GM12878 (cell line): ENCODE data around the gene PARN. TPM values are rescaled to one million over a fixed set of nuclear protein-coding genes. Genes with fewer than 3 reads are reported as not detected.

ENCODE experiments used
- ATF7 ChIP-seq: fragments of 450-650 bp; IDR thresholded peaks from 2 replicates; pipeline ENCODE4 v1.6.1; 2016; ENCODE audit warnings: low read depth, mild to moderate bottlenecking
- CBX5 ChIP-seq: sonication (generic); IDR thresholded peaks from 2 replicates; pipeline ENCODE4 v1.6.1; 2016; ENCODE audit warnings: low read depth, moderate library complexity, mild to moderate bottlenecking, inconsistent platforms
- E2F4 ChIP-seq: IDR thresholded peaks from 2 replicates; pipeline ENCODE4 v1.6.1; 2012; ENCODE audit warnings: low read depth, low read length, improper control_type of control experiment
- EED ChIP-seq: sonication (generic); IDR thresholded peaks from 2 replicates; pipeline ENCODE4 v1.6.1; 2016; ENCODE audit warnings: antibody characterized with exemption, low read depth
- EP300 ChIP-seq, 2 experiments: fragments of 150-350 bp in 1 of 2; IDR thresholded peaks; 2 replicates each; pipeline ENCODE4 v1.6.1; 2011 to 2012; ENCODE audit warnings: low read depth in 2 of 2, low read length in 2 of 2, borderline replicate concordance in 1 of 2, improper control_type of control experiment in 1 of 2, inconsistent platforms in 1 of 2; ENCODE audit not compliant: control insufficient read depth in 1 of 2
- ETV6 ChIP-seq, 2 experiments: fragments of 450-650 bp in 1 of 2; IDR thresholded peaks in 1 of 2; conservative IDR thresholded peaks in 1 of 2; 2 replicates each; pipeline ENCODE4 v1.6.1; 2014; ENCODE audit warnings: antibody characterized with exemption in 1 of 2, borderline replicate concordance in 1 of 2, low read depth in 1 of 2, mild to moderate bottlenecking in 1 of 2, moderate library complexity in 1 of 2
- FOXK2 ChIP-seq: fragments of 450-650 bp; IDR thresholded peaks from 2 replicates; pipeline ENCODE4 v1.6.1; 2017; ENCODE audit warnings: mild to moderate bottlenecking, moderate library complexity
- MAX ChIP-seq: IDR thresholded peaks from 2 replicates; pipeline ENCODE4 v1.6.1; 2012; ENCODE audit warnings: low read depth, low read length, improper control_type of control experiment
- MXI1 ChIP-seq: fragments of 150-350 bp; IDR thresholded peaks from 2 replicates; pipeline ENCODE4 v1.6.1; 2011; ENCODE audit warnings: low read depth, mild to moderate bottlenecking, inconsistent platforms, low read length, improper control_type of control experiment
- PKNOX1 ChIP-seq: fragments of 450-650 bp; IDR thresholded peaks from 2 replicates; pipeline ENCODE4 v1.6.1; 2016; ENCODE audit warnings: mild to moderate bottlenecking
- POLR2A ChIP-seq: IDR thresholded peaks from 2 replicates; pipeline ENCODE4 v1.6.1; 2011; ENCODE audit warnings: low read depth, mild to moderate bottlenecking, low read length
- TARDBP ChIP-seq: IDR thresholded peaks from 2 replicates; pipeline ENCODE4 v1.6.1; 2016; ENCODE audit warnings: borderline replicate concordance
- TCF3 ChIP-seq: IDR thresholded peaks from 2 replicates; pipeline ENCODE4 v1.6.1; 2012; ENCODE audit warnings: low read depth, mild to moderate bottlenecking, low read length, borderline replicate concordance; ENCODE audit not compliant: insufficient read depth
- ZBTB11 ChIP-seq: fragments of 450-650 bp; formaldehyde crosslinking; IDR thresholded peaks from 2 replicates; pipeline ENCODE4 v1.5.0; 2022; ENCODE audit warnings: mild to moderate bottlenecking, missing genetic modification characterization
- ZNF687 ChIP-seq: fragments of 450-650 bp; IDR thresholded peaks from 2 replicates; pipeline ENCODE4 v1.6.1; 2017; ENCODE audit warnings: mild to moderate bottlenecking, moderate library complexity
- polyA plus RNA-seq, 11 experiments: library from polyadenylated mRNA; depleted of rRNA in 4 of 11; unstranded in 6 of 11; stranded (reverse) in 5 of 11; fragments of >200 nt; fragmentation: Nextera tagmentation in 4 of 11; fragmentation: Illumina TruSeq in 1 of 11; extraction: Ambion mirVana in 4 of 11; extraction: Trizol in 1 of 11; gene quantifications; 1 replicate in 1 of 11; 2 replicates in 10 of 11; pipeline versions ENCODE4 v1.2.1 to v1.2.3, GENCODE V29; 2011 to 2016; ENCODE audit warnings: inconsistent platforms in 2 of 11, missing spikeins in 2 of 11, low read depth in 1 of 11
- total RNA-seq, 4 experiments: library from RNA; depleted of rRNA in 3 of 4; stranded (reverse); fragments of >200 nt in 3 of 4; fragmentation: Illumina TruSeq in 1 of 4; extraction: Trizol in 1 of 4; gene quantifications; 2 replicates each; pipeline versions ENCODE4 v1.2.1 to v1.2.3, GENCODE V29; 2013 to 2021

Gene PARN
- total and polyA plus RNA-seq, 10 of the 15 experiments (the other 5 are each of a cell fraction or from before 2014, with no cell fraction given) = 15.6 to 77.3 (median 47.7) TPM

GRCh38 chr16:14405611-14406537, 224.2 kb downstream of the PARN start (continued):
- TF ChIP-seq ZBTB11 (CRISPR knock-in tag) (no peak), MAX (peak; percentile 49; the same call in 1 of the 2 replicates), ATF7 (peak; percentile 66), EED (peak; percentile 67), CBX5 (no peak), MXI1 (peak; percentile 68; the same call in 1 of the 2 replicates), ZNF687 (peak; percentile 89), POLR2A (peak; percentile 53; the same call in 1 of the 2 replicates), TCF3 (peak; percentile 59; the same call in 1 of the 2 replicates), E2F4 (no peak), TARDBP (no peak), ETV6 (conservative IDR thresholded peaks at IDR 0.05 in 1 of 2, IDR thresholded peaks at IDR 0.05 in 1 of 2; ENCODE audit: borderline replicate concordance in 1 of 2, low read depth in 1 of 2) (no peak), PKNOX1 (peak; percentile 56), EP300 (IDR thresholded peaks at IDR 0.05; ENCODE audit: borderline replicate concordance in 1 of 2, control insufficient read depth in 1 of 2, low read depth in 2 of 2, low read length in 2 of 2) (peak; percentile 77 to 78; a peak in 3 of 4 replicates), FOXK2 (no peak; the same call in 1 of the 2 replicates)
